Kidney (tissue), 14 donors: ENCODE results near the gene AGBL4. TPM values are rescaled to one million over a fixed set of nuclear protein-coding genes. Genes with fewer than 3 reads are reported as not detected.

ENCODE experiments used
- DNase-seq, 5 donors: peaks; one replicate each; pipeline ENCODE4 v3.0.0-alpha.2; 2013 to 2020
- FAIRE-seq: peaks from 2 replicates; lab custom pipeline; 2012; peaks lifted over from hg19 to GRCh38; lab: Jason Lieb, UNC
- H3K27ac ChIP-seq, 2 donors: one replicate each; pipeline ENCODE4 v1.7.0; 2013; ENCODE audit warnings: low read depth in 2 of 2, low read length in 2 of 2, inconsistent platforms in 1 of 2
- H3K27me3 ChIP-seq: one replicate; pipeline ENCODE4 v1.7.1; 2013; ENCODE audit warnings: low read length, inconsistent platforms; ENCODE audit not compliant: control insufficient read depth, insufficient read depth
- H3K36me3 ChIP-seq, 3 donors: one replicate each; pipeline versions ENCODE4 v1.7.0 to v1.7.1; 2013; ENCODE audit warnings: low read length in 3 of 3, control low read depth in 1 of 3, inconsistent platforms in 1 of 3; ENCODE audit not compliant: insufficient read depth in 3 of 3, control insufficient read depth in 2 of 3
- H3K4me1 ChIP-seq, 3 donors: one replicate each; pipeline versions ENCODE4 v1.7.0 to v1.7.1; 2013; ENCODE audit warnings: low read length in 3 of 3, inconsistent platforms in 1 of 3, low read depth in 1 of 3; ENCODE audit not compliant: control insufficient read depth in 2 of 3, insufficient read depth in 2 of 3
- H3K4me3 ChIP-seq, 3 donors: one replicate each; pipeline versions ENCODE4 v1.7.0 to v1.8.1; 2013; ENCODE audit warnings: low read length in 3 of 3, control low read depth in 1 of 3, inconsistent platforms in 1 of 3
- H3K9ac ChIP-seq, 3 donors: one replicate each; pipeline versions ENCODE4 v1.7.0 to v1.7.1; 2013; ENCODE audit warnings: low read length in 3 of 3, control low read depth in 1 of 3, inconsistent platforms in 1 of 3
- H3K9me3 ChIP-seq, 3 donors: one replicate each; pipeline versions ENCODE4 v1.7.0 to v1.7.1; 2013; ENCODE audit warnings: low read length in 3 of 3, control low read depth in 1 of 3, inconsistent platforms in 1 of 3; ENCODE audit not compliant: control insufficient read depth in 2 of 3, insufficient read depth in 1 of 3
- CTCF ChIP-seq: IDR thresholded peaks from 3 replicates; pipeline ENCODE4 v1.5.1; 2012; ENCODE audit warnings: mild to moderate bottlenecking, moderate library complexity, borderline replicate concordance; ENCODE audit not compliant: insufficient read depth; ENCODE audit errors: extremely low read depth
- intact Hi-C: fragments of 100-400 bp; cut with DNase I; formaldehyde crosslinking; loops from one replicate; pipeline ENCODE4 v1.11.1; 2022
- polyA plus RNA-seq: library from polyadenylated mRNA; stranded (reverse); fragments of 350-450 nt; fragmentation: Illumina TruSeq; extraction: RNeasy Lipid Tissue Mini Kit (QIAGEN cat#74804); gene quantifications from one replicate; pipeline ENCODE4 v1.2.3, GENCODE V29; 2014; ENCODE audit warnings: low read depth, low replicate concordance; ENCODE audit not compliant: insufficient read depth
- total RNA-seq: library from RNA; stranded (reverse); fragmentation: NEBNext Ultra II Directional; extraction: Animal tissue kit (Norgen Biotek cat#: 25700); gene quantifications from one replicate; pipeline ENCODE4 v1.2.1, GENCODE V29; 2021
- donor health status: control.
- donor health status: control.
- donor health status: control.
- donor health status: control.
- donor health status: control.
- donor health status: DM: yes; HTN: yes; CAD: no.
- donor health status: Normal renal cell carcinoma (clear cell type).

The AGBL4 gene
- total and polyA plus RNA-seq, 2 donors from 2014 or later: 1.5 to 2.7 TPM

GRCh38 chr1:49199564-49199963 is 824.2 kb downstream of the AGBL4 start:
- Histone ChIP-seq H3K27me3 (no peaks in the 10 kb centered on the region), H3K4me1 (peaks cover 0 to 6% (median 5%) of the 10 kb centered on the region in 3 donors), H3K27ac (peak overlapping the region; percentile 45 to 56), H3K9ac (no peak overlapping the region), H3K36me3 (no peaks in the 10 kb centered on the region), H3K4me3 (peak overlapping the region in 1 of 3 donors; percentile 3), H3K9me3 (no peaks in the 10 kb centered on the region)
- peak in 2 of 5 donors; percentile 34 to 44 for DNase-seq
- TF ChIP-seq CTCF: no peak
- peak; percentile 82 for FAIRE-seq
- intact Hi-C loops: no loop called here

- TF ChIP-seq CTCF: no peak
- peaks cover 0 to 6% (median 5%) of the 10 kb centered on the region in 3 donors for H3K4me1 ChIP-seq
- no peak for FAIRE-seq
- H3K27ac ChIP-seq: no peak overlapping the region
- no peaks in the 10 kb centered on the region for H3K9me3 ChIP-seq
- H3K4me3 ChIP-seq: no peak overlapping the region
- H3K27me3 ChIP-seq: no peaks in the 10 kb centered on the region
- intact Hi-C loops: no loop called here
- H3K36me3 ChIP-seq: no peaks in the 10 kb centered on the region
- no peak for DNase-seq
- no peak overlapping the region for H3K9ac ChIP-seq
Observed at GRCh38 chr1:49197081-49197480, 826.7 kb downstream of the AGBL4 start.

- no peaks in the 10 kb centered on the region for H3K36me3 ChIP-seq
- H3K4me3 ChIP-seq: no peak overlapping the region
- H3K9ac ChIP-seq: no peak overlapping the region
- H3K9me3 ChIP-seq: no peaks in the 10 kb centered on the region
- DNase-seq (no peak), FAIRE-seq (no peak)
- intact Hi-C loops: no loop called here
- no peaks in the 10 kb centered on the region for H3K4me1 ChIP-seq
- no peak overlapping the region for H3K27ac ChIP-seq
- TF ChIP-seq CTCF: no peak
- H3K27me3 ChIP-seq: no peaks in the 10 kb centered on the region
Observed at GRCh38 chr1:49190138-49190537, 833.6 kb downstream of the AGBL4 start.

- Histone ChIP-seq H3K27ac (no peak overlapping the region), H3K4me3 (no peak overlapping the region), H3K9me3 (no peaks in the 10 kb centered on the region), H3K36me3 (no peaks in the 10 kb centered on the region), H3K27me3 (no peaks in the 10 kb centered on the region), H3K4me1 (no peaks in the 10 kb centered on the region), H3K9ac (no peak overlapping the region)
- intact Hi-C loops: no loop called here
- DNase-seq: no peak
- FAIRE-seq: no peak
- TF ChIP-seq CTCF: no peak
Observed at GRCh38 chr1:49187056-49187455, 836.7 kb downstream of the AGBL4 start.
